ENCODE data around the gene CHD3.

CHD3 gene

DNA sequence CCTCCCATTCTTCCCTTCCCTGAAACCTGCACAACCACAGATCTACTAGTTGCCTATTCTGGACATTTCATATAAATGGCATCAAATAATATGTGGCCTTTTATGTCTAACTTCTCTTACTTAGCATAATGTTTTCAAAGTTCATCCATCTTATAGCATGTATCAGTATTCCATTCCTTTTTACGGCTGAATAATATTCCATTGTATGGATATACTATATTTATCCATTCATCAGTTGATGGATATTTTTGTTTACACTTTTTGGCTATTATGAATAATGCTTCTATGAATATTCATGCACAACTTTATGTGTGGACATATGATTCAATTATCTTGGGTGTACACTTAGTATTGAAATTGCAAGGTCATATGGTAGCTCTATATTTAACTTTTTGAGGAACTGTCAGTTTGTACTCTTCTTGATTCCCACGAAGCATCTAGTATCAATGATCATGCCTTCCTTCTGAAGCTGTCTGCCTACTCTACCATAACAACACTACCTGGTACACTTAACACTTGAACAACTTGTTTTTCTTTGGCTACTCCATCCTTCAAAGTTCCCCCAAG, 12.7 kb upstream of the CHD3 start:
- no peak for DNase-seq

DNA sequence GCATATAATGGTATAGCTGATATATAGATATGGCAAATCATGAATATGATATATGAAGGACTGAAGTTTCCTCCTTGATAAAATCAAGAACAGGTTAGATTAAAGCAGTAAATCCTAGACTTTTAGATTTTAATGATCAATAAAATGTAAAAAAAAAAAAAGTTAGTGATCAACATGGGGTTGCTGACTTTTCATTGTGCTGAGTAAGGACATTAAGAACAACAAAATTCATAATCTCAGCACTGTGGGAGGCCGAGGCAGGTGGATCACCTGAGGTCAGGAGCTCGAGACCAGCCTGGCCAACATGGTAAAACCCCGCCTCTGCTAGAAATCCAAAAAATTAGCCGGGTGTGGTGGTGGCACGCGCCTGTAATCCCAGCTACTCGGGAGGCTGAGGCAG, 10.4 kb upstream of the CHD3 start:
- DNase-seq, result no peak

DNA sequence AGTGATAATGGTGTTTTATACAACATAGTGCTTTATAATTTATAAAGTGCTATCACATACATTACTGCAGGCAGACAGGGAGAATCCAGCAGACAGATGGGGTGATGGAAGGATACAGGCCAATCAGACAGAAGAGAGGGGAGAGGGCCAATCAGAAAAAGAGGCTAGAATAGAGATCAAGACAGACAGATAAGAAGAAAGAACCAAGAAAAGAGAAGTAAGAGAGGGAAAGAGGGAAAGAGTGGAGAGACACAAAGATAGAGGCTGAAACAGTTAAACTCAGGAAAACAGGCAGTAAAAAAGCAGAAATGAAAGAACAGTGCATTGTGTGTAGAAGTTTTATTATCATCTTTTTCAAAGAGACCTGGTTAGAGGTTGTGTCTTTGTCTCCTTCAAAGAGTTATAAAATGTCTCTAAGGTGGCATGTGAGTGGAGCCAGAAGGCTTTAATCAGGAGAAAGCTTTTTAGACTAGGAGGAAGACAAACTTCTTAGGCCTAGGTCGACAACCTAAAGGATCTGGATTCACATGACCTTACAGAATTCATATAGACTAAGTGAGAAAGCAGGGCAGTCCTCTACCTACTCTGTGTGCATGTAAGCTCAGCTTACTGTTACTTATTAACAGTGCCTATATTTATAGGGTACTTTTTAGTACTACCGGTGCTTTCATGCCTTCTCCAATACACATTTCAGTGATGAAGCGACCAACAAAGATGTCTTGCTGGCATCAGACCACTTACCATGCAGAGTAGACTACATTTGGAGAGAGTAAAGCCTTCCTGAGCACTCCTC, 8.3 kb upstream of the CHD3 start:
- no peak for DNase-seq

DNA sequence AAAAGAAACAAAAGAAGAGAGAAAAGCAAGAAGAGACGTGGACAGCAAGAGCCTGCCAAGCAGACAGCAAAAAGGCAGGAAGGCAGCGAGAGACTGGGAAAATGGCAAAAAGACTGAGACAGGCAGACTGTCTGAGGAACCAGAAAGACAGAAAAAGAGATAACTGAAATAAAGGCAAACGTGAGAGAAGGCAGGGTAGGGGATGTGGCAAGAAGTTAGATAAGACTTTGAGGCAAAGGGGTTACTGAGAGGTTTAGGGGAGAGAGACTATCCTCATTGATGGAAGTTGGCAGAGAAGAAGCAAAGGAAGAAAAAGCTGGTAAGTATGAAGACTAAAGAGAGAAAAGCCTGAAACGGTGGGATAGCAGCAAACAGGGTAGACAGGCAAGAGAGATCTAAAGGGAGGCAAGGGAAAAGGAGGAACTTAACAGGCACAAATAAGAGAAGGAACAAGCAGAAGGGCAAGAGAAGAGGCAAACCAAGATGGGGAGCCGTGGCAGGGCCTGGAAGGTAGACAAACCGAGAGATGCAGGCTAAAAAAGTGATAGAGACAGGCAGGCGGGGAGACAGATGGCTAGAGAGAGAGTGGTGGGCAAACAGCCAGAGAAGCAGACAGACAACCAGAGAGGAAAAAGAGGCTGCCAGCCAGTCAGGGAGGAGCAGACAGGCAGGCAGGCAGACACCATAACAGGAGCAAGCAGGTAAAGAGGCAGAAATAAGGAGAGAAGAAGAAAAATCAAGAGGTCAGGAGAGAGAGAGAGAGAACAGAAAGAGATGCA, 7.1 kb upstream of the CHD3 start:
- DNase-seq, result no peak

DNA sequence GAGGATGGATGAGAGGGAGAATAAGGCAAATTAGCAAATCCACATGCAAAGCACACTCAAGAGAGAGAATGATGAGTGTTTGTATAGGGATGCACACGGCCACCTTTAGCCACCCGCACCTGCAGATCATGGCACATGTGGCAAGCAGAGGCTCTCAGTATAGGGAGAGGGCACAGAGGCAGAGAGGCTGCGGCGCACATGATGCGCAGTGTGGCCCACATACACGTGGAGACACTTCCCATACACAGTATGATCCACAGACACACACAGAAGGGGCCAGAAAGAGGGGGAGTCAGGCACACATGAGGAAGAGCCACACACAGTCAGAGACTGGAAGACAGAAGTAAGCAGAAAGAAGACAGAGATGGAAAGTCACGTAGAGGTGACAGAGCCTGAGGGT, 6.5 kb upstream of the CHD3 start:
- no peak for DNase-seq

DNA sequence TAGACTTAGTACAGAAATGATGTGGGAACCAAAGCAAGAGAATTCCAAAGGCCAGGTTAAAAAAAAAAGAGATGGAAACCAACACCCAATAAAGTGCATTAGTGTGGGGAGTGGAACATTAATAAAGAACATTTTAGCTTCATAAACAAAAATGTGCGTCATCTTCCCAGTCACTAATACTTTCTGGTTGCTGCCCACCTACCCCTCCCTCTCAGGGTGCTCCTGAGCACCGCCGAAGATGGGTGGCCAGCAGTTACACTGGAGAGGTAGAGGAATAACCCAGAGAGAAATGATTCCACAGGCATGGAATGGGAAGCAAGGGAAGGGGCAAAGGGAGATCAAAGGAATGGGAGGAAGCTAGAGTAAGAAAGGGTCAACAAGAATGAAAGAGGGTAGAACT, 6.0 kb upstream of the CHD3 start:
- DNase-seq, result no peak

DNA sequence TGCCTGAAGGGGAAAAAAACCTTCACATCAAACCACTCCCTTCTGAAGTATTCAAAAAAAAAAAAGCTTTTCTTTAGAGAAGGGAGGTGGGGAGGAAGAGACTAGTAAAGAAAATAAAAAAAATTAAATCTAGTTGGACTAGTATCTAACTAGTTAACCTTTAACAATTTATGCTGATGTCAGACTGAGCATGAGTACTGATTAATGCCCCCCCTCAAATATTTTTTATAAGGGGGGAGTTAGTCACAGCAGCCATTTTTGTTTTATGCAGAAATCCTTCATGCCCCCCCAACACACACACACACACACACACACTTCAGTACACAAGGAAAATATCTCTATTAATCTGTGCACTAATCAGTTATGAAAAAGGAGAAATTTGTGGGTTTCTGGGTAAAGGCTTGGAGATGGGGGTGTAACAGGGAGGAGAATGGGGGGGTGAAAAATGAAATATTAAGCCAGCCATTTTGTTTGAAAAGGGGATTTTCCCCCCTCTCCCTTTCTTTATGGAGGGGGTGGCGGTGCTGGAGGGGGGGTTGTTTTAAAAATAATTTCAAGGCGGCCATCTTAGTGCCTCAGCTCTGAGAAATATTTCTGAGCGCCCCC, 4.7 kb upstream of the CHD3 start:
- peak; percentile 52 for DNase-seq

DNA sequence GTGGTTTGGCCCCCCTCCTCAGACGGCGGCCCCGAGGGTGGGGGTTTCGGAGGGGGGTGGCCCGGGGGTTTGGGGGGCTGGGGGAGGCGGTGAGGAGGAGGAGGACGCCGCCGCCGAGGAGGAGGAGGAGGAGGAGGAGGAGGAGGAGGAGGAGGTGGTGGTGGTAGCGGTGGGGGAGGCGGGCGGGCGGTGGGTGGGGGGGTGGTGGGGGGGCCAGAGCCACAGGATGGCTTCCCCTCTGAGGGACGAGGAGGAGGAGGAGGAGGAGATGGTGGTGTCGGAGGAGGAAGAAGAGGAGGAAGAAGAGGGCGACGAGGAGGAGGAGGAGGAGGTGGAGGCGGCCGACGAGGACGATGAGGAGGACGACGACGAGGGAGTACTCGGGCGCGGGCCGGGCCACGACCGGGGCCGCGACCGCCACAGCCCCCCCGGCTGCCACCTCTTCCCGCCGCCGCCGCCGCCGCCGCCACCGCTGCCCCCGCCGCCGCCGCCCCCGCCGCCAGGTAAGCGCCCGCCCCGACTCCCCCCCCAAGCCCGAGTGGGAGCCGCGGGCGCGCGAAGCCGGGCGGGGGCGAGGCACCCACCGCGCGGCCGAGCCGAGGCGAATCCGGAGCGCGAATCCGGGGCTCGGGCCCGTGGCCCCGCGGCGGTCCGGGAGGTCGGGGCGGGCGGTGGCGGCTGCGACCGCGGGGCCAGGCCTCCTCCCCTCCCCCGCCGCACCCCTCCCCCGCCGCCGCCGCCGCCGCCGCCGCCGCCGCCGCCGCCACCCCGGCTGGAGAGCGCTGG, 3.8 kb upstream of the CHD3 start:
- DNase-seq, result peak; percentile 14

DNA sequence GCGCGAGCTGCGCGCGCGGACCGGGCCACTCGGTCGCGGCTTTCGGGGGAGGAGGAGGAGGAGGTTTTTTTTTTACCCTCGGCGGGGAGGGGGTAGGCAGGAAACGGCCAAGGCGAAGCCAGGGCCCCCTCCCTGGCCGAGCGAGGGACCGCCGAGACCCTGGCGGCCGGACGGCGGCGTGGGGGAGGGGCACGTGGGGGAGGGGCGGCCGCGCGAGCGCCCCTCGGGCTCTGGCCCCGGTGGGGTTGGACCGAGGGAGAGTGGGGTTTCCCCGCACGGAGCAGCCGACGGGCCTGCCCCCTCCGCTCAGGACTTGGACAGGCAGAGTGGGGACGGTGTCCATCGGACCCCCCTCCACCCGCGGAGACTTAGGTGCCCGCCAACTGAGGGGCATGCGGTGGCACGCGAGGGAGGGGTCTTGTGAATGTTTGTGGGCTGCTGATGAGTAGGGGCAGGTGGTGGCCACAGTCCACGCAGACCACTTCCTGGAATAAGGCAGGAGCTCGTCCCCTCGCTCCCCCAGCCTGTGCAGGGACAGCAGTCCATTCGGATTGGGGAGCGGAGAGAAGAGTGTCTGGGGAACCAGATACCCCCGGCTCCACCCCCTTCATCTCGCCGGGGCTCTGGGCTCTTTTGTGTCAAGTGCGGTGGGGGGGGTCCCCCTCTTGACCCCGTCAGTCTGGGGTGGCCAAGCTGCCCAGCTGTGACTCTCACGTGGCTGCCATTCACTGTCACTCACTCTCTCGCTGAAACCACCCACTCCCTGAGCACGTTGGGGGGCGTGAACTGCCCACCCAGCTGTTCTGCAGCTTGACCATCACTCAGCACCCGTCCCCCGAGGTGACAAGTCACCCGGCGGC, 3.0 kb upstream of the CHD3 start:
- peak; percentile 69 for DNase-seq

DNA sequence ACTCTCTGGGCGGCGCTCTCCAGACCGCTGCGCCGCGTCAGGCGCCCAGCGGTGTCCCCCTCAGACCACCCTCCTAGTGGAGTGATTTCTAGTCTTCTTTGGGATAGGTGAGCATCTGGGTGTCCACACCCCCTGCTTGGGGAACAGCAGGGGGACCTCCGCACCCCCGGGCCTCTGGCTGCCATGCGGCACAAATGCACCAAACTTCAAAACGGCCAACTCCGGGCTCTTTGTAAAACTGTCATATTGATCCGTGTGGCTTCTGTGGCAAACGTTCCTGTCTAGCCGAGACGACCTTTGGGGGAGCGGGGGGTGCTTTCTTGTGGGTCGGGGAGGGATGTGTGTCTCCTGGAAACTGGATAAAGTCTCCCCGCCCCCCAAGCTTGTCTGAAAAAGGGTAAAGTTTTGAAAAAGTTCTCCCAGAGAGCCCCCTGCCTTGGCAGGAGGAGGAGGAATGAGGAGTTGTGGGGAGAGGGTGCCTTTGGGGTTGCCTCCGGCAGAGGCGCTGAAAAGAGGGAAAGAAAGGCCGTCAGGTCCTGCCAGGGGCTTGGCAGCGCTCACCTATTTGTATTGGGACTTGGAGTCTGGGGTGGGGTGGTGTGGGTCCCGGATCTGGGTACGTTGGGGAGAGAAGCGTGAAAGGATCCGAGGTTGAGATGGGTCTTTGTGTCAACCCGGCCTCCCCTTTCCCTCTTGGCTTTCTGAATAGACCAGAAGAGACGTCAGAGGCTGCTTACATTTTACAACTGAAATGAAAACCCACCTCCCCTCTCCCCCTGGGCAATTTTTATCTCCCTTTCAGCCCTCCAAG, 2.2 kb upstream of the CHD3 start:
- DNase-seq, result peak; percentile 39

DNA sequence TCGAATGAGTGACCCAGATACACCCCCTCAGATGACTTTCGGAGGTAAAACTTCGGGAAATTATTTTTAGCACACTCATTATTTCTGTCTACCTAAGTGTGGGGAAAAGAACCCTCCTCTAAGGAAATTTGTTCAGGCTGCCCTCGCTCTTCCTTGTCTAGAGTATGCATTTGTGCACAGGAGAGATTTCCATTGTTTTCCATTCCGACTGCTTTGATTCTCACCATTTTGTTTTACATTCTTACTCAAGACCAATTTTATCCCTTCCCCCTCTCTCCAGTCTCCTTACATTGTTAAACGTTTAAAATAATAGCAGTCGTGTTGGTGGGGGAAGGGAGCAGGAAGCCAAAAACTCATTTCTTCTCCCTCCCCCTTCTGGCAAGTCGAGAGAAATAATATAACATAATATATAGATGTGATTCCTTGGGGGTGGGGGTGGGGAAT, 1.5 kb upstream of the CHD3 start:
- no peak for DNase-seq

DNA sequence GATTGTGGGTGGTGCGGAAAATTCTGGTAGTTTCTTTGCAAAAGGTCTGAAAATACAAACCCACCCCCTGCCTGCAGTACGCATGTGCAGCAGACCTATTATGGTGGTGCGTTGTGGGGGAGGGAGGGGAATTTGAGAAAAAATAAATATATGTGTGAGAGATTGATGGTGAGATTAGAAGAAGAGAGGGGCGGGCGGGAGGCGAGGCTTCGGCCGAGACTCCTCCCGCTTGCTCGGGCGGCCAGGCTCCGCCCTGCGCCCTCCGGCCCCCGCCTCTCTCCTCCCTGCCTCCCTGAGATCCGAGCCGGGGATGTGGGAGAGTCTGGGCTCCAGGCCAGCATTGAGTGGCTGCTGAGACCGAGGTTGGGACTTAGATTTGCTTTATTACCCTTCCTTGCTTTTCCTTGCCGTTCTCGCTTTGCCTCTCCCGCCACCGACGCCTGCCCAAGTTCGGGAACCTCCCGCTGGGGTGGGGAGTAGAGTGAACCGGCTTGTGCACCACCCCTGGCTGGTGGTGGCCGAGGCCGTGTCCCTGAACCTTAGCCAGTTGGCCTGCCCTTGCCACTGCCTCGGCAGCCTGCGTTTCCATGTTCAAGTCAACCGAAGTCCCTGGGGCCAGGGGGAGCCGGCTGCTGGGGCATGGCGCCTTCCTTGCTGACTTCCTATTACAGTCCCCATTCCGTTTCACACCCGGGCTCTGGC, 956 bp upstream of the CHD3 start:
- DNase-seq, result peak; percentile 97

DNA sequence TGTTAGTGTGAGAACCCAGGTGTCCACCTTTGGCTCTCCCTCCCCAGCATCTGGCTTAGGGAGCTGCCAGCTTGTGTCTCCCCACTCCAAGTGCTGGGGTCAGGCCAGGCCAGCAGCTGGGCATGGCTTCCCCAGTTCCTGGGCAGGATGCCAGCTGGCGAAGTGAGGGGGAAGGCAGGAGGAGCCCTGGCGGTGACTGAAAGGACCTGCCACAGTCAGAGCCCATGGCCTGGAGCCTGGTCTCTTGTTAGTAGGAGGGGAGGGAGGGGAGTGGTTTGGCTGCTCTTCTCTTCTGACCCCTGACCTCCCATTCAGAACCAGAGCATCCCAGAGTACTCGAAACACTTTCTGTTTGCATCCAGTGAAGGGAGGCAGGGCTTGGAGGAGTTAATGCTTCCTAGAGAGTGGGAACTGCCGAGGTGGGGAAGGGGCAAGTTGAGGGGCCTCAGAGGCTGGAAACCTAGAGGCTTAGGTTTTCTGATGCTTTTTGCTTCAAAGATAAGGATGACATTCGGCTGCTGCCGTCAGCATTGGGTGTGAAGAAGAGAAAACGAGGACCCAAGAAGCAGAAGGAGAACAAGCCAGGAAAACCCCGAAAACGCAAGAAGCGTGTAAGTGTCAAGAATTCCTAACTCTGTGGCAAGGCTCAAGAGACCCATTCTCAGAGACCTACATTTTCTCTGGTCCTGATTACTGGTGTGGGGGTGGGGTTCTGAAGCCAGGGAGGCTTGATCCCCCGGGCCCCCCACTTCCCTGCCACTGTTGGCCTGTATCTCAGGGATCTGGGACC, 772 bp downstream of the CHD3 start:
- DNase-seq, result peak; percentile 95

DNA sequence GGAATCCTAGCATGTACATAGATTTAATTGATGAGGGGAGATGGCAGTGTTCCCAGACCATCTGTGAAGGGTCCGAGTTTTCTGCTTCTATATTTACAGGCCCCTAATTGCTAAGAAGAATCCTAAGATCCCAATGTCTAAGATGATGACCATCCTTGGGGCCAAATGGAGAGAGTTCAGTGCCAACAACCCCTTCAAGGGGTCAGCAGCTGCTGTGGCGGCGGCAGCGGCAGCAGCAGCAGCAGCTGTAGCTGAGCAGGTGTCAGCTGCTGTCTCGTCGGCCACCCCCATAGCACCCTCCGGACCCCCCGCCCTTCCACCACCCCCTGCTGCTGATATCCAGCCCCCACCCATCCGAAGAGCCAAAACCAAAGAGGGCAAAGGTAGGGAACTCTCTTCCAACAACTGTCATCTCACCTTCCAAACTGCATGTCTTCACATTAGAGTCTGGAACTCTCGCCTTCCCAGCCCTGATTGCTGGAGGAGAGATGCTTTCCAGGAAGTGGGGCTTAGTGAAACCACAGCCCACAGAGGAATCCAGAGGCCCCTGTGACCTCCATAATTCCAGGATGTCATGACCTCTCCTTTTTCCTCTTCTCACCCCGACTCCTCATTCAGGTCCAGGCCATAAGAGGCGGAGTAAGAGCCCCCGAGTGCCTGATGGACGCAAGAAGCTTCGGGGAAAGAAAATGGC, 4.7 kb downstream of the CHD3 start:
- DNase-seq, result no peak

DNA sequence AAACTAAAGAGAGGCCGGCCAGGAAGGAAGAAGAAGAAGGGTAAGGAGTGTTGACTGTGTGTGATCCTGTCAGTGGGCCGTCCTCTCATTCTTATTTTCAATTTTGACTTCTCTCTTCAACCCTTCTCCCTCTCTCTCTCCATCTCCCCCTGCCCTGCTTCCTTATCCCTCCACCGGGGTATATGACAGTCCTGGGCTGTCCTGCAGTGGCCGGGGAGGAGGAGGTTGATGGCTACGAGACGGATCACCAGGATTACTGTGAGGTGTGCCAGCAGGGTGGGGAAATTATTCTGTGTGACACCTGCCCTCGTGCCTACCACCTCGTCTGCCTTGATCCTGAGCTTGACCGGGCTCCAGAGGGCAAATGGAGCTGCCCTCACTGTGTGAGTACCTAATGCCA, 5.6 kb downstream of the CHD3 start:
- DNase-seq, result no peak

DNA sequence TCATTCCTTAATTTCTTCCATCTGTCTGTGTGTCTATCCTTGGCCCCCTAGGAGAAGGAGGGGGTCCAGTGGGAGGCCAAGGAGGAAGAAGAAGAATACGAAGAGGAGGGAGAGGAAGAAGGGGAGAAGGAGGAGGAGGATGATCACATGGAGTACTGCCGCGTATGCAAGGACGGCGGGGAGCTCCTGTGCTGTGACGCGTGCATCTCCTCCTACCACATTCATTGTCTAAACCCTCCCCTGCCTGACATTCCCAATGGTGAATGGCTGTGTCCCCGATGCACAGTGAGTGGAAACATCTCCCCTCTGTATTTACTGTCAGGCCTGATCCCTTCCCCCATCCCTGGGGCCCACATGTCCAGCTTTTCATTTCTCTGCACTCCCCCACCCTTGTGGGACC, 6.3 kb downstream of the CHD3 start:
- no peak for DNase-seq

DNA sequence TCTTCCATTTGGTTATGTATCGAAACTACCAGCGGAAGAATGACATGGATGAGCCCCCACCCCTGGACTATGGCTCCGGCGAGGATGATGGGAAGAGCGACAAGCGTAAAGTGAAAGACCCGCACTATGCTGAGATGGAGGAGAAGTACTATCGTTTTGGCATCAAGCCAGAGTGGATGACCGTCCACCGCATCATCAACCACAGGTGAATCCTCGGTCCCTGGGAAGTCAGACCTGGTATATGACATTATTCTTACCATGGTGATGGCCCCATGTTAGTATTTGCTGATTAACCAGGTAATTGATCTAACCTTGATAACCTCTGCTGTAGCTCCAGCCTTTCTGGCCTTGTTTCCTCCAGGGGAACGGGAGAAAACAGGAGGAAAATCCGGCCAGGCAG, 8.5 kb downstream of the CHD3 start:
- DNase-seq, result no peak

DNA sequence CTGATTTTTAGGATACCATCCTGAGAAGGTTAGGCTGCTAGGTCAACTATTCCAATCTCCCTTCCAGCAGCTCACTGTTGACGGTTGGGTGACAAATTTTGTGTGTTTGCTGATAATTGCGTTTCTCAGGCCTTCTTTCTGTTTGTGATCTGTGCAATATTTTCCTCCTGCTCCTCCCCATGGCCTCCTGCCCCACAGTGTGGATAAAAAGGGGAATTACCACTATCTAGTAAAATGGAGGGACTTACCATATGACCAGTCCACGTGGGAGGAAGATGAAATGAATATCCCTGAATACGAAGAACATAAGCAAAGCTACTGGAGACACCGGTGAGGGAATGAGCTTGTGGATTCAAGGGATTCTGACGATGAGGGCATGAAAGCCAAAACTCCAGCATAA, 9.2 kb downstream of the CHD3 start:
- DNase-seq, result peak; percentile 46

Data from EL (cell line).